Neural progenitor cell (in vitro differentiated cells): ENCODE data around the gene FCMR. TPM values are rescaled to one million over a fixed set of nuclear protein-coding genes. Genes with fewer than 3 reads are reported as not detected.

Source experiments
- DNase-seq: peaks from one replicate; pipeline ENCODE4 v3.0.0-alpha.2; 2016; ENCODE audit warnings: low spot score
- H2AFZ ChIP-seq: fragments of 200-600 bp; sonication (generic); replicated peaks from 2 replicates; pipeline ENCODE4 v1.6.1; 2016; ENCODE audit warnings: antibody characterized with exemption
- H3F3A ChIP-seq: fragments of 200-600 bp; sonication (generic); 2 replicates; pipeline ENCODE4 v1.6.1; 2016; ENCODE audit warnings: antibody characterized with exemption, low read depth
- H3K27ac ChIP-seq: fragments of 200-600 bp; sonication (generic); 2 replicates; pipeline ENCODE4 v1.5.1; 2016; ENCODE audit warnings: mild to moderate bottlenecking
- H3K27me3 ChIP-seq: fragments of 200-600 bp; sonication (generic); 2 replicates; pipeline ENCODE4 v1.6.1; 2016; ENCODE audit warnings: mild to moderate bottlenecking, moderate library complexity
- H3K36me3 ChIP-seq: fragments of 200-600 bp; sonication (generic); 2 replicates; pipeline ENCODE4 v1.5.1; 2016
- H3K4me1 ChIP-seq: fragments of 200-600 bp; sonication (generic); 2 replicates; pipeline ENCODE4 v1.6.1; 2016; ENCODE audit warnings: mixed run types
- H3K4me2 ChIP-seq: fragments of 200-600 bp; sonication (generic); 2 replicates; pipeline ENCODE4 v1.6.1; 2016
- H3K4me3 ChIP-seq: fragments of 200-600 bp; sonication (generic); 2 replicates; pipeline ENCODE4 v1.5.1; 2016
- H3K79me2 ChIP-seq: fragments of 200-600 bp; sonication (generic); 2 replicates; pipeline ENCODE4 v1.6.1; 2016; ENCODE audit warnings: low read depth
- H3K9ac ChIP-seq: fragments of 200-600 bp; sonication (generic); 2 replicates; pipeline ENCODE4 v1.6.1; 2016
- H3K9me3 ChIP-seq: fragments of 200-600 bp; sonication (generic); 2 replicates; pipeline ENCODE4 v1.5.1; 2016; ENCODE audit warnings: low read depth
- H4K20me1 ChIP-seq: fragments of 200-600 bp; sonication (generic); 2 replicates; pipeline ENCODE4 v1.6.1; 2016; ENCODE audit warnings: low read depth
- H3K27ac Mint-ChIP-seq: 3 replicates; pipeline ENCODE4 v1.8.0; 2021; ENCODE audit warnings: mixed read lengths
- H3K27me3 Mint-ChIP-seq: 2 replicates; pipeline ENCODE4 v1.8.0; 2022; ENCODE audit warnings: low read depth, mild to moderate bottlenecking, inconsistent platforms, moderate library complexity, mixed read lengths; ENCODE audit not compliant: insufficient read depth
- H3K36me3 Mint-ChIP-seq: 3 replicates; pipeline ENCODE4 v1.8.0; 2021; ENCODE audit warnings: mixed read lengths
- H3K4me1 Mint-ChIP-seq: 3 replicates; pipeline ENCODE4 v1.8.0; 2021; ENCODE audit warnings: mixed read lengths
- H3K4me3 Mint-ChIP-seq: 3 replicates; pipeline ENCODE4 v1.8.0; 2021; ENCODE audit warnings: mild to moderate bottlenecking, moderate library complexity, mixed read lengths
- H3K9me3 Mint-ChIP-seq: 3 replicates; pipeline ENCODE4 v1.8.0; 2020; ENCODE audit warnings: mixed read lengths
- CTCF ChIP-seq: fragments of 200-600 bp; sonication (generic); IDR thresholded peaks from 2 replicates; pipeline ENCODE4 v1.5.1; 2017; ENCODE audit warnings: antibody characterized with exemption, mild to moderate bottlenecking
- EZH2 ChIP-seq: fragments of 200-600 bp; sonication (generic); IDR thresholded peaks from 2 replicates; pipeline ENCODE4 v1.6.1; 2017; ENCODE audit warnings: antibody characterized with exemption, mild to moderate bottlenecking, moderate library complexity
- EZH2phosphoT487 ChIP-seq: fragments of 200-600 bp; sonication (generic); IDR thresholded peaks from 2 replicates; pipeline ENCODE4 v1.6.1; 2017; ENCODE audit warnings: antibody characterized with exemption
- total RNA-seq: library from RNA; depleted of rRNA; stranded (reverse); fragments of >200 nt; gene quantifications from 2 replicates; pipeline ENCODE4 v1.2.3, GENCODE V29; 2015; ENCODE audit warnings: low replicate concordance

The FCMR gene
- total RNA-seq, 1 donor from 2014 or later = not detected

- Histone ChIP-seq H3K27ac (no peak overlapping the region), H3K79me2 (no peaks in the 10 kb centered on the region), H3K4me1 (no peaks in the 10 kb centered on the region), H3K27me3 (no peaks in the 10 kb centered on the region), H3K9me3 (peaks cover 5% of the 10 kb centered on the region), H4K20me1 (no peaks in the 10 kb centered on the region), H3K9ac (no peak overlapping the region), H3K4me2 (no peak overlapping the region), H3F3A (no peaks in the 10 kb centered on the region), H3K4me3 (no peak overlapping the region), H2AFZ (no peak overlapping the region), H3K36me3 (no peaks in the 10 kb centered on the region)
- TF ChIP-seq CTCF = peak; percentile 34
- no peak for TF ChIP-seq EZH2
- DNase-seq = no peak
- Mint-ChIP-seq H3K4me1 (no peaks in the 10 kb centered on the region), H3K27ac (no peak overlapping the region), H3K9me3 (peaks cover 8% of the 10 kb centered on the region), H3K36me3 (no peaks in the 10 kb centered on the region), H3K27me3 (peaks cover 3% of the 10 kb centered on the region), H3K4me3 (no peak overlapping the region)
Observed at GRCh38 chr1:206882555-206882954, 39.2 kb downstream of the FCMR start.

GRCh38 chr1:206880314-206880713, 41.4 kb downstream of the FCMR start:
- Mint-ChIP-seq H3K9me3 (peaks cover 10% of the 10 kb centered on the region), H3K36me3 (no peaks in the 10 kb centered on the region), H3K4me1 (no peaks in the 10 kb centered on the region), H3K27me3 (peaks cover 3% of the 10 kb centered on the region), H3K27ac (no peak overlapping the region), H3K4me3 (no peak overlapping the region)
- Histone ChIP-seq H3F3A (no peaks in the 10 kb centered on the region), H3K4me3 (no peak overlapping the region), H3K27ac (no peak overlapping the region), H3K79me2 (no peaks in the 10 kb centered on the region), H3K27me3 (no peaks in the 10 kb centered on the region), H2AFZ (no peak overlapping the region), H4K20me1 (no peaks in the 10 kb centered on the region), H3K9ac (no peak overlapping the region), H3K36me3 (no peaks in the 10 kb centered on the region), H3K4me1 (no peaks in the 10 kb centered on the region), H3K4me2 (no peak overlapping the region), H3K9me3 (peaks cover 5% of the 10 kb centered on the region)
- DNase-seq = no peak
- TF ChIP-seq CTCF = no peak
- no peak for TF ChIP-seq EZH2phosphoT487
- no peak for TF ChIP-seq EZH2

GRCh38 chr1:206878456-206878855, 43.3 kb downstream of the FCMR start:
- H3K4me3 ChIP-seq = no peak overlapping the region
- no peaks in the 10 kb centered on the region for H3K27me3 ChIP-seq
- TF ChIP-seq EZH2 (no peak), CTCF (peak; percentile 24), EZH2phosphoT487 (no peak)
- H3K4me1 ChIP-seq = no peaks in the 10 kb centered on the region
- peaks cover 5% of the 10 kb centered on the region for H3K9me3 ChIP-seq
- no peak overlapping the region for H3K4me2 ChIP-seq
- no peak overlapping the region for H3K27ac ChIP-seq
- no peaks in the 10 kb centered on the region for H3K36me3 ChIP-seq
- H3K36me3 Mint-ChIP-seq = no peaks in the 10 kb centered on the region
- H3K4me1 Mint-ChIP-seq = no peaks in the 10 kb centered on the region
- no peak overlapping the region for H3K9ac ChIP-seq
- H3K27me3 Mint-ChIP-seq = peaks cover 3% of the 10 kb centered on the region
- DNase-seq = no peak
- no peak overlapping the region for H2AFZ ChIP-seq
- no peaks in the 10 kb centered on the region for H3F3A ChIP-seq
- no peak overlapping the region for H3K4me3 Mint-ChIP-seq
- H4K20me1 ChIP-seq = no peaks in the 10 kb centered on the region
- H3K27ac Mint-ChIP-seq = no peak overlapping the region
- H3K9me3 Mint-ChIP-seq = peaks cover 10% of the 10 kb centered on the region
- H3K79me2 ChIP-seq = no peaks in the 10 kb centered on the region
